Neural progenitor cell (in vitro differentiated cells): ENCODE results near the gene WWOX. TPM values are rescaled to one million over a fixed set of nuclear protein-coding genes. Genes with fewer than 3 reads are reported as not detected.
"Not testable (repeated sequence)": the region's sequence is repeated elsewhere in the genome, so short reads cannot be mapped to it uniquely, and the experiment has no call there.

ENCODE experiments used
- DNase-seq: peaks from one replicate; pipeline ENCODE4 v3.0.0-alpha.2; 2016; ENCODE audit warnings: low spot score
- H2AFZ ChIP-seq: fragments of 200-600 bp; sonication (generic); replicated peaks from 2 replicates; pipeline ENCODE4 v1.6.1; 2016; ENCODE audit warnings: antibody characterized with exemption
- H3F3A ChIP-seq: fragments of 200-600 bp; sonication (generic); 2 replicates; pipeline ENCODE4 v1.6.1; 2016; ENCODE audit warnings: antibody characterized with exemption, low read depth
- H3K27ac ChIP-seq: fragments of 200-600 bp; sonication (generic); 2 replicates; pipeline ENCODE4 v1.5.1; 2016; ENCODE audit warnings: mild to moderate bottlenecking
- H3K27me3 ChIP-seq: fragments of 200-600 bp; sonication (generic); 2 replicates; pipeline ENCODE4 v1.6.1; 2016; ENCODE audit warnings: mild to moderate bottlenecking, moderate library complexity
- H3K36me3 ChIP-seq: fragments of 200-600 bp; sonication (generic); 2 replicates; pipeline ENCODE4 v1.5.1; 2016
- H3K4me1 ChIP-seq: fragments of 200-600 bp; sonication (generic); 2 replicates; pipeline ENCODE4 v1.6.1; 2016; ENCODE audit warnings: mixed run types
- H3K4me2 ChIP-seq: fragments of 200-600 bp; sonication (generic); 2 replicates; pipeline ENCODE4 v1.6.1; 2016
- H3K4me3 ChIP-seq: fragments of 200-600 bp; sonication (generic); 2 replicates; pipeline ENCODE4 v1.5.1; 2016
- H3K79me2 ChIP-seq: fragments of 200-600 bp; sonication (generic); 2 replicates; pipeline ENCODE4 v1.6.1; 2016; ENCODE audit warnings: low read depth
- H3K9ac ChIP-seq: fragments of 200-600 bp; sonication (generic); 2 replicates; pipeline ENCODE4 v1.6.1; 2016
- H3K9me3 ChIP-seq: fragments of 200-600 bp; sonication (generic); 2 replicates; pipeline ENCODE4 v1.5.1; 2016; ENCODE audit warnings: low read depth
- H4K20me1 ChIP-seq: fragments of 200-600 bp; sonication (generic); 2 replicates; pipeline ENCODE4 v1.6.1; 2016; ENCODE audit warnings: low read depth
- H3K27ac Mint-ChIP-seq: 3 replicates; pipeline ENCODE4 v1.8.0; 2021; ENCODE audit warnings: mixed read lengths
- H3K27me3 Mint-ChIP-seq: 2 replicates; pipeline ENCODE4 v1.8.0; 2022; ENCODE audit warnings: low read depth, mild to moderate bottlenecking, inconsistent platforms, moderate library complexity, mixed read lengths; ENCODE audit not compliant: insufficient read depth
- H3K36me3 Mint-ChIP-seq: 3 replicates; pipeline ENCODE4 v1.8.0; 2021; ENCODE audit warnings: mixed read lengths
- H3K4me1 Mint-ChIP-seq: 3 replicates; pipeline ENCODE4 v1.8.0; 2021; ENCODE audit warnings: mixed read lengths
- H3K4me3 Mint-ChIP-seq: 3 replicates; pipeline ENCODE4 v1.8.0; 2021; ENCODE audit warnings: mild to moderate bottlenecking, moderate library complexity, mixed read lengths
- H3K9me3 Mint-ChIP-seq: 3 replicates; pipeline ENCODE4 v1.8.0; 2020; ENCODE audit warnings: mixed read lengths
- CTCF ChIP-seq: fragments of 200-600 bp; sonication (generic); IDR thresholded peaks from 2 replicates; pipeline ENCODE4 v1.5.1; 2017; ENCODE audit warnings: antibody characterized with exemption, mild to moderate bottlenecking
- EZH2 ChIP-seq: fragments of 200-600 bp; sonication (generic); IDR thresholded peaks from 2 replicates; pipeline ENCODE4 v1.6.1; 2017; ENCODE audit warnings: antibody characterized with exemption, mild to moderate bottlenecking, moderate library complexity
- EZH2phosphoT487 ChIP-seq: fragments of 200-600 bp; sonication (generic); IDR thresholded peaks from 2 replicates; pipeline ENCODE4 v1.6.1; 2017; ENCODE audit warnings: antibody characterized with exemption
- total RNA-seq: library from RNA; depleted of rRNA; stranded (reverse); fragments of >200 nt; gene quantifications from 2 replicates; pipeline ENCODE4 v1.2.3, GENCODE V29; 2015; ENCODE audit warnings: low replicate concordance

Gene WWOX
- 54.9 and 63.7 TPM in 2 replicates for total RNA-seq

- H3K27me3 ChIP-seq: no peaks in the 10 kb centered on the region
- peak; percentile 99 for DNase-seq
- H3K4me2 ChIP-seq: peak within 1 kb of the TSS; percentile 75
- peak within 1 kb of the TSS; percentile 7 for H3K27ac Mint-ChIP-seq
- no peaks in the 10 kb centered on the region for H3K9me3 ChIP-seq
- H3K79me2 ChIP-seq: peaks cover 15% of the 10 kb centered on the region
- peak within 1 kb of the TSS; percentile 92 for H2AFZ ChIP-seq
- peak within 1 kb of the TSS; percentile 87 for H3K4me3 Mint-ChIP-seq
- H3K4me1 Mint-ChIP-seq: peaks cover 29% of the 10 kb centered on the region
- H3K9me3 Mint-ChIP-seq: peaks cover 2% of the 10 kb centered on the region
- peaks cover 9% of the 10 kb centered on the region for H3K27me3 Mint-ChIP-seq
- peak; percentile 45 for TF ChIP-seq EZH2
- no peak for TF ChIP-seq CTCF
- H3K4me1 ChIP-seq: no peaks in the 10 kb centered on the region
- H3K36me3 Mint-ChIP-seq: peaks cover 3% of the 10 kb centered on the region
- H4K20me1 ChIP-seq: peaks cover 30% of the 10 kb centered on the region
- H3F3A ChIP-seq: peaks cover 10% of the 10 kb centered on the region
- H3K9ac ChIP-seq: peak within 1 kb of the TSS; percentile 6
- H3K27ac ChIP-seq: no peak within 1 kb of the TSS
- H3K36me3 ChIP-seq: no peaks in the 10 kb centered on the region
- H3K4me3 ChIP-seq: peak within 1 kb of the TSS; percentile 81
Observed at GRCh38 chr16:78099271-78100111, at the start of gene WWOX. Gene WWOX, plus strand, starts transcription at chr16:78099654.

- Mint-ChIP-seq H3K27ac (no peak overlapping the region), H3K4me1 (no peaks in the 10 kb centered on the region), H3K9me3 (no peaks in the 10 kb centered on the region), H3K4me3 (no peak overlapping the region), H3K36me3 (no peaks in the 10 kb centered on the region), H3K27me3 (peaks cover 21% of the 10 kb centered on the region)
- Histone ChIP-seq H3K36me3 (no peaks in the 10 kb centered on the region), H4K20me1 (peaks cover 3% of the 10 kb centered on the region), H3K9me3 (no peaks in the 10 kb centered on the region), H3F3A (no peaks in the 10 kb centered on the region), H3K9ac (no peak overlapping the region), H3K4me3 (no peak overlapping the region), H3K79me2 (no peaks in the 10 kb centered on the region), H3K4me1 (no peaks in the 10 kb centered on the region), H3K4me2 (no peak overlapping the region), H3K27ac (no peak overlapping the region), H3K27me3 (peaks cover 77% of the 10 kb centered on the region), H2AFZ (no peak overlapping the region)
- TF ChIP-seq EZH2phosphoT487 (no peak), CTCF (no peak), EZH2 (no peak)
- DNase-seq: no peak
Observed at GRCh38 chr16:78050734-78051400, 48.6 kb upstream of the WWOX start.

DNA sequence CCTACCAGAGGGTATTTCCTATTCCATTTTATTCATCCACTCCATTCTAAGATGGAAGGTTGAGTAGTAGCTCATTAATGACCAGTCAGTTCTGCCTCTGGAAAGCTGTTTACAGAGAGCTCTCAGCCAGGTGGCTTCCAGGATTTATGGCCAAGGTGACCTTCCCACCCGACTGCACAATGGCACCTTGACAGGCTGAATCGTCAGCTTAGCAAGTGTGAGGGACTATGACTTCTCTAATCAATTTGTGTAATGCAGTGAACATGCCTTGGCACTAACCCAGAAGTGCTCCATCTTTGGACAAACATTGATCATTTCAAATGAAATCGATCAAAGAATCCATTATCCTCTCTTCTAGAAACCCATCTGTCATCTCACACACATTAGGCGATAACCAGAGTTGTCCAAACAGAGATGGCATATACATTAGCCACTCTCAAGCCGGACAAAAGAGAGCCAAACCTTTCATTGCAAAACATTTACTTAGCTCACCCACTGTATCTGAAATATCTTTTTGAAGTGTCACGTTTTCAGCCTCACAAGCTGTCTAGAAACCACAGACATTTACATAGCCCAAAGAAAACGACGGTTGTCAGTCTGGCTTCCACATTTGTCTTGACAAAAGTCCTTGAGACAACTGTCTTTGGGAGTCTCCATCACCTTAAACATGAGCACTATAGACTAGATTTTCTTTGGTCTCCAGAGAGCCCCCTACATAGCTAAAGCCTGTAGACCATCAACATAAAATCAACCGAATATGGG, 41.5 kb upstream of the WWOX start:
- Histone ChIP-seq H3K36me3 (no peaks in the 10 kb centered on the region), H3K9me3 (no peaks in the 10 kb centered on the region), H3K4me3 (no peak overlapping the region), H4K20me1 (no peaks in the 10 kb centered on the region), H2AFZ (no peak overlapping the region), H3K79me2 (no peaks in the 10 kb centered on the region), H3K27me3 (peaks cover 55% of the 10 kb centered on the region), H3K4me2 (no peak overlapping the region), H3K9ac (no peak overlapping the region), H3K4me1 (no peaks in the 10 kb centered on the region), H3K27ac (no peak overlapping the region), H3F3A (no peaks in the 10 kb centered on the region)
- no peaks in the 10 kb centered on the region for H3K36me3 Mint-ChIP-seq
- no peaks in the 10 kb centered on the region for H3K9me3 Mint-ChIP-seq
- DNase-seq: no peak
- H3K27ac Mint-ChIP-seq: no peak overlapping the region
- H3K4me3 Mint-ChIP-seq: no peak overlapping the region
- H3K4me1 Mint-ChIP-seq: no peaks in the 10 kb centered on the region
- TF ChIP-seq CTCF: no peak
- TF ChIP-seq EZH2phosphoT487: no peak
- no peak for TF ChIP-seq EZH2
- H3K27me3 Mint-ChIP-seq: peaks cover 2% of the 10 kb centered on the region

GRCh38 chr16:78059806-78060205, 39.6 kb upstream of the WWOX start:
- not testable (repeated sequence) for H3F3A ChIP-seq, H4K20me1 ChIP-seq, H3K4me3 ChIP-seq, H3K36me3 ChIP-seq, H3K9ac ChIP-seq, H3K4me1 Mint-ChIP-seq, H3K9me3 Mint-ChIP-seq, H3K36me3 Mint-ChIP-seq, H3K27me3 Mint-ChIP-seq, H3K27ac Mint-ChIP-seq, H3K4me2 ChIP-seq, H2AFZ ChIP-seq, H3K27ac ChIP-seq, H3K79me2 ChIP-seq, H3K9me3 ChIP-seq, H3K4me3 Mint-ChIP-seq, H3K4me1 ChIP-seq
- DNase-seq: peak; percentile 42
- H3K27me3 ChIP-seq: peaks cover 58% of the 10 kb centered on the region
